Tibial nerve (tissue), 4 donors: ENCODE data around the gene SCAF1. TPM values are rescaled to one million over a fixed set of nuclear protein-coding genes. Genes with fewer than 3 reads are reported as not detected.

Source experiments
- DNase-seq, 2 donors: peaks; one replicate each; pipeline ENCODE4 v3.0.0-alpha.2; 2019; ENCODE audit warnings: low spot score in 2 of 2
- H3K27ac ChIP-seq, 4 donors: fragments of 200-600 bp; sonication (generic) in 3 of 4; one replicate each; pipeline ENCODE4 v1.5.1; 2017 to 2019; ENCODE audit warnings: mild to moderate bottlenecking in 1 of 4
- H3K27me3 ChIP-seq, 2 donors: fragments of 200-600 bp; sonication (generic) in 1 of 2; one replicate each; pipeline versions ENCODE4 v1.5.1 to v1.6.0; 2017 to 2019
- H3K36me3 ChIP-seq, 3 donors: fragments of 200-600 bp; sonication (generic); one replicate each; pipeline ENCODE4 v1.5.1; 2018 to 2019
- H3K4me1 ChIP-seq, 4 donors: fragments of 200-600 bp; sonication (generic) in 3 of 4; one replicate each; pipeline ENCODE4 v1.5.1; 2017 to 2019
- H3K4me3 ChIP-seq, 4 donors: fragments of 200-600 bp; sonication (generic) in 3 of 4; one replicate each; pipeline ENCODE4 v1.5.1; 2017 to 2019; ENCODE audit warnings: mild to moderate bottlenecking in 1 of 4, moderate library complexity in 1 of 4
- H3K9me3 ChIP-seq, 4 donors: fragments of 200-600 bp; sonication (generic) in 3 of 4; one replicate each; pipeline ENCODE4 v1.5.1; 2017 to 2019
- CTCF ChIP-seq, 5 experiments: fragments of 200-600 bp in 3 of 5; fragments of 450-650 bp in 2 of 5; sonication (generic) in 3 of 5; IDR thresholded peaks; one replicate each; pipeline ENCODE4 v1.5.1; 2016 to 2019; ENCODE audit warnings: antibody characterized with exemption in 5 of 5, mild to moderate bottlenecking in 3 of 5, moderate library complexity in 2 of 5
- EP300 ChIP-seq, 2 donors: sonication (generic); formaldehyde crosslinking; IDR thresholded peaks; one replicate each; pipeline ENCODE4 v1.6.1; 2017; ENCODE audit warnings: antibody characterized with exemption in 2 of 2, mild to moderate bottlenecking in 1 of 2
- POLR2A ChIP-seq, 2 donors: fragments of 450-650 bp; IDR thresholded peaks; one replicate each; pipeline ENCODE4 v1.6.1; 2017; ENCODE audit warnings: antibody characterized with exemption in 2 of 2, mild to moderate bottlenecking in 2 of 2, moderate library complexity in 2 of 2
- WGBS, 2 donors: methylation state at CpG; one replicate each; pipeline ENCODE4 v1.1.5; 2018; 5-methylcytosine and 5-hydroxymethylcytosine counted together
- total RNA-seq, 4 donors: library from RNA; depleted of rRNA; stranded (reverse); fragments of >200 nt; gene quantifications; one replicate each; pipeline ENCODE4 v1.1.0, GENCODE V29; 2016

The SCAF1 gene
- total RNA-seq, 4 donors from 2014 or later, result 20.1 to 53.7 (median 31.1) TPM

- 29 to 40% methylated on average over 28 to 39 of the region's 40 CpGs for WGBS, 2 donors
- peak overlapping the region; percentile 50 to 97 (median 78) for H3K27ac ChIP-seq
- TF ChIP-seq POLR2A (IDR thresholded peaks at IDR 0.05) (no peak), EP300 (IDR thresholded peaks at IDR 0.05) (peak; percentile 52 to 58), CTCF (IDR thresholded peaks at IDR 0.05) (peak; percentile 97 to 100 (median 100))
- peaks cover 0 to 49% (median 22%) of the 10 kb centered on the region in 3 donors for H3K36me3 ChIP-seq
- H3K27me3 ChIP-seq, result no peaks in the 10 kb centered on the region
- H3K4me1 ChIP-seq, result peaks cover 0 to 45% (median 28%) of the 10 kb centered on the region in 4 donors
- H3K4me3 ChIP-seq, result peak overlapping the region in 2 of 4 donors; percentile 23 to 30
- DNase-seq, result peak; percentile 79 to 86
- H3K9me3 ChIP-seq, result no peaks in the 10 kb centered on the region
Measured at GRCh38 chr19:49680421-49681351, 38.7 kb downstream of the SCAF1 start.

DNA sequence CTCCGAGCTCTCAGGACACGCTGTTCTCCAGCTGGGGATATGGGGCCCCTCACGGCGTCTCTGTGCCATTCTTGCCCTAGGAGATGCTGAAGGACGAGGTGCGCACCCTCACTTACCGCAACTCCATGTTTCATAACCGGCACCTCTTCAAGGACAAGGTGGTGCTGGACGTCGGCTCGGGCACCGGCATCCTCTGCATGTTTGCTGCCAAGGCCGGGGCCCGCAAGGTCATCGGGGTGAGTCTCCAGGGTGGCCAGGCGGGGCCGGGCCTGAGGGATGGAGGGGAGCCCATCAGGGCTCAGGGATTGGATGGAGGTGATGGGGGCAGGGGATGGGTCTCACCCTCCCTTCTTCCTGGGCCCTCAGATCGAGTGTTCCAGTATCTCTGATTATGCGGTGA, 39.8 kb downstream of the SCAF1 start:
- TF ChIP-seq CTCF (IDR thresholded peaks at IDR 0.05), result no peak
- TF ChIP-seq EP300 (IDR thresholded peaks at IDR 0.05), result no peak
- Histone ChIP-seq H3K4me3 (no peak overlapping the region), H3K27me3 (no peaks in the 10 kb centered on the region), H3K36me3 (peaks cover 0 to 60% (median 30%) of the 10 kb centered on the region in 3 donors), H3K27ac (no peak overlapping the region), H3K9me3 (no peaks in the 10 kb centered on the region), H3K4me1 (peaks cover 0 to 40% (median 25%) of the 10 kb centered on the region in 4 donors)
- no peak for DNase-seq
- 88 to 89% methylated on average over 19 of the region's 19 CpGs for WGBS, 2 donors

GRCh38 chr19:49682274-49682673, 40.3 kb downstream of the SCAF1 start:
- WGBS, 2 donors, result 85 to 88% methylated on average over 8 of the region's 8 CpGs
- DNase-seq, result no peak
- H3K27ac ChIP-seq, result no peak overlapping the region
- H3K36me3 ChIP-seq, result peaks cover 0 to 65% (median 30%) of the 10 kb centered on the region in 3 donors
- H3K4me3 ChIP-seq, result no peak overlapping the region
- no peaks in the 10 kb centered on the region for H3K9me3 ChIP-seq
- no peaks in the 10 kb centered on the region for H3K27me3 ChIP-seq
- H3K4me1 ChIP-seq, result peaks cover 0 to 40% (median 25%) of the 10 kb centered on the region in 4 donors
- no peak for TF ChIP-seq POLR2A (IDR thresholded peaks at IDR 0.05)
- TF ChIP-seq CTCF (IDR thresholded peaks at IDR 0.05), result no peak
- no peak for TF ChIP-seq EP300 (IDR thresholded peaks at IDR 0.05)

GRCh38 chr19:49683814-49684250, 41.8 kb downstream of the SCAF1 start:
- TF ChIP-seq EP300 (IDR thresholded peaks at IDR 0.05) (no peak), CTCF (IDR thresholded peaks at IDR 0.05) (no peak), POLR2A (IDR thresholded peaks at IDR 0.05) (no peak)
- Histone ChIP-seq H3K36me3 (peaks cover 0 to 80% (median 30%) of the 10 kb centered on the region in 3 donors), H3K4me3 (no peak overlapping the region), H3K27me3 (no peaks in the 10 kb centered on the region), H3K27ac (no peak overlapping the region), H3K4me1 (peaks cover 0 to 26% (median 15%) of the 10 kb centered on the region in 4 donors), H3K9me3 (no peaks in the 10 kb centered on the region)
- DNase-seq, result no peak
- WGBS, 2 donors, result 89 to 92% methylated on average over 18 of the region's 18 CpGs
